Loucy (cell line): Measurements from ENCODE around the gene SH2B2.

Source experiments
- H2AFZ ChIP-seq: fragments of 200-600 bp; sonication (generic); 2 replicates; pipeline ENCODE4 v1.6.0; 2016; ENCODE audit warnings: antibody characterized with exemption, mild to moderate bottlenecking, low read length, moderate library complexity
- H3F3A ChIP-seq: fragments of 200-600 bp; 2 replicates; pipeline ENCODE4 v1.6.0; 2016; ENCODE audit warnings: antibody characterized with exemption, low read depth, mild to moderate bottlenecking
- H3K27me3 ChIP-seq: fragments of 200-600 bp; sonication (generic); 2 replicates; pipeline ENCODE4 v1.6.1; 2014; ENCODE audit warnings: low read length, mild to moderate bottlenecking; ENCODE audit not compliant: insufficient read depth, poor library complexity, severe bottlenecking
- H3K36me3 ChIP-seq: fragments of 200-600 bp; sonication (generic); 2 replicates; pipeline ENCODE4 v1.6.1; 2016; ENCODE audit warnings: low read length; ENCODE audit not compliant: insufficient read depth
- H3K4me1 ChIP-seq: fragments of 200-600 bp; sonication (generic); 2 replicates; pipeline ENCODE4 v1.5.1; 2014; ENCODE audit warnings: low read length, mild to moderate bottlenecking; ENCODE audit not compliant: insufficient read depth, poor library complexity, severe bottlenecking
- H3K4me2 ChIP-seq: fragments of 200-600 bp; sonication (generic); 2 replicates; pipeline ENCODE4 v1.6.0; 2014; ENCODE audit warnings: antibody characterized with exemption, low read length, low read depth, mild to moderate bottlenecking; ENCODE audit not compliant: poor library complexity, severe bottlenecking
- H3K4me3 ChIP-seq: fragments of 200-600 bp; sonication (generic); 2 replicates; pipeline ENCODE4 v1.5.1; 2014; ENCODE audit warnings: low read length, mild to moderate bottlenecking, mixed read lengths; ENCODE audit not compliant: poor library complexity, severe bottlenecking
- H3K79me2 ChIP-seq: fragments of 200-600 bp; sonication (generic); 2 replicates; pipeline ENCODE4 v1.6.1; 2014; ENCODE audit warnings: low read length; ENCODE audit not compliant: insufficient read depth
- H3K9ac ChIP-seq: fragments of 200-600 bp; sonication (generic); 2 replicates; pipeline ENCODE4 v1.6.0; 2014; ENCODE audit warnings: mild to moderate bottlenecking, low read depth, low read length, moderate library complexity; ENCODE audit not compliant: poor library complexity, severe bottlenecking
- H3K9me2 ChIP-seq: fragments of 200-600 bp; sonication (generic); replicated peaks from 2 replicates; pipeline ENCODE4 v1.6.1; 2016; ENCODE audit warnings: low read depth, low read length, mixed read lengths
- H3K9me3 ChIP-seq: fragments of 200-600 bp; sonication (generic); 2 replicates; pipeline ENCODE4 v1.6.1; 2014; ENCODE audit warnings: mild to moderate bottlenecking, antibody characterized with exemption, low read length, low read depth; ENCODE audit not compliant: insufficient read depth
- H4K20me1 ChIP-seq: fragments of 200-600 bp; sonication (generic); 2 replicates; pipeline ENCODE4 v1.6.0; 2014; ENCODE audit warnings: antibody characterized with exemption, low read length, mild to moderate bottlenecking; ENCODE audit not compliant: insufficient read depth, poor library complexity, severe bottlenecking
- EZH2phosphoT487 ChIP-seq: fragments of 200-600 bp; IDR thresholded peaks from 2 replicates; pipeline ENCODE4 v1.6.1; 2018; ENCODE audit warnings: antibody characterized with exemption, mild to moderate bottlenecking, moderate library complexity, borderline replicate concordance
- TF ChIP-seq, protein P1 (sequence below): fragments of 200-600 bp; sonication (generic); conservative IDR thresholded peaks from 2 replicates; pipeline ENCODE4 v1.5.1; 2014; ENCODE audit warnings: mild to moderate bottlenecking, antibody characterized with exemption, low read length

Gene SH2B2

DNA sequence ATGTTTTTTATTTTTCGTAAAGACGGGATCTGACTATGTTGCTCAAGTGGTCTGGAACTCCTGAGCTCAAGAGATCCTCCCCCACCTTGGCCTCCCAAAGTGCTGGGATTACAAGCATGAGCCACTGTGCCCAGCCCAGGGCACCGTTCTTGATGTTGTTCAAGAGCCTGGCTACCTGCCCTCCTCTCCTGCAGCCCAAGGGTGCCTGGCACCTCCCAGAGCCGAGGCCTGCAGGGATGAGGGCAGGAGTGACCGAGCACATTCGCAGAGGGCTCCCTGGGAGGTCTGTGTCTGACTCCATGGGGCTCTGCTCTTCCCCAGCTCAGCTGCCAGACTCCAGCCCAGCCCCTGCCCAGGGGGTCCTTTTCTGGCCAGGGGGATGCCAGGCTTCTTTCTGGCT, 15.4 kb downstream of the SH2B2 start:
- H4K20me1 ChIP-seq, result no peaks in the 10 kb centered on the region
- no peaks in the 10 kb centered on the region for H3K9me2 ChIP-seq
- TF ChIP-seq, protein P1, sequence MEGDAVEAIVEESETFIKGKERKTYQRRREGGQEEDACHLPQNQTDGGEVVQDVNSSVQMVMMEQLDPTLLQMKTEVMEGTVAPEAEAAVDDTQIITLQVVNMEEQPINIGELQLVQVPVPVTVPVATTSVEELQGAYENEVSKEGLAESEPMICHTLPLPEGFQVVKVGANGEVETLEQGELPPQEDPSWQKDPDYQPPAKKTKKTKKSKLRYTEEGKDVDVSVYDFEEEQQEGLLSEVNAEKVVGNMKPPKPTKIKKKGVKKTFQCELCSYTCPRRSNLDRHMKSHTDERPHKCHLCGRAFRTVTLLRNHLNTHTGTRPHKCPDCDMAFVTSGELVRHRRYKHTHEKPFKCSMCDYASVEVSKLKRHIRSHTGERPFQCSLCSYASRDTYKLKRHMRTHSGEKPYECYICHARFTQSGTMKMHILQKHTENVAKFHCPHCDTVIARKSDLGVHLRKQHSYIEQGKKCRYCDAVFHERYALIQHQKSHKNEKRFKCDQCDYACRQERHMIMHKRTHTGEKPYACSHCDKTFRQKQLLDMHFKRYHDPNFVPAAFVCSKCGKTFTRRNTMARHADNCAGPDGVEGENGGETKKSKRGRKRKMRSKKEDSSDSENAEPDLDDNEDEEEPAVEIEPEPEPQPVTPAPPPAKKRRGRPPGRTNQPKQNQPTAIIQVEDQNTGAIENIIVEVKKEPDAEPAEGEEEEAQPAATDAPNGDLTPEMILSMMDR, result no peak
- no peak for TF ChIP-seq EZH2phosphoT487
- H2AFZ ChIP-seq, result no peak overlapping the region
- H3K4me3 ChIP-seq, result no peak overlapping the region
- H3F3A ChIP-seq, result no peaks in the 10 kb centered on the region
- no peaks in the 10 kb centered on the region for H3K9me3 ChIP-seq
- H3K27me3 ChIP-seq, result no peaks in the 10 kb centered on the region
- H3K36me3 ChIP-seq, result no peaks in the 10 kb centered on the region
- H3K4me2 ChIP-seq, result no peak overlapping the region
- no peaks in the 10 kb centered on the region for H3K79me2 ChIP-seq
- no peak overlapping the region for H3K9ac ChIP-seq
- H3K4me1 ChIP-seq, result peaks cover 14% of the 10 kb centered on the region

DNA sequence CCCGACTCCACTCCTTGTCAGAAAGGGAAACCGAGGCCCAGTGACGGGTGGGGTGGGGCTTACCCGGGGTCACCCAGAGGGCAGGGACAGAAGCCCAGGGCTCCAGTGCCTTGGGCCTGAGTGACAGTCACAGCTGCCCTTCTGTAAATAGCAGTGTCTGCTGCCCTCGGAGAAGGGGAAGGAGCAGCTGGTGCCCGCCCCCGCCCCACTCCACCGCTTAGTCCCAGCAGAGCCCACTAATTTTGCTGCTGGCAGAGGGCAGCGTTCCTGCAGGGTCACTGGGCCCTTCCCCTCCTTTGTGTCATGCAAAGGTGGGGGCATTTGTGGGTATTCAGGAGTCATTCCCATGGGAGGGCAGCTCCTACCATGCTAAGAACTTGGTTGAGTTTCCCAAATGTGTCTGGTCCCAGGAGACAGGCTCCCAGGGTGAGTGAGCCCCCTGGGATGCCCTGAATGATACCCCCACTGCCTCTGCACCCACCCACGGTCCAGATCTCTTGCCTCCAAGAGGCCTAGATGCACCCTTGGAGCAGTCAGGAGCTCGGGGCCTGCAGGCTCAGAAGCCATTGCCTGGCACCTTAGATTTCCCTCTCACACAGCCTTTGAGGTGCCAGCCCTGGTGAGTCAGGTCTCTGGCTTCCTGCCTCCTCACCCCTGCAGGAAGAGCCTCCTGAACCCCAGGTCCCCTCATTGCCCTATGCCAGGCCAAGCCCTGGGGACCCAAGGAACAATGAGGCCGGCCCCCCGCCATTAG, 17.2 kb downstream of the SH2B2 start:
- no peaks in the 10 kb centered on the region for H3K36me3 ChIP-seq
- H3K9me2 ChIP-seq, result no peaks in the 10 kb centered on the region
- peak overlapping the region; percentile 41 for H3K9ac ChIP-seq
- peaks cover 23% of the 10 kb centered on the region for H3K4me1 ChIP-seq
- peak overlapping the region; percentile 61; the same call in 1 of the 2 replicates for H2AFZ ChIP-seq
- H3K4me3 ChIP-seq, result no peak overlapping the region
- H3K27me3 ChIP-seq, result no peaks in the 10 kb centered on the region
- H3K4me2 ChIP-seq, result no peak overlapping the region
- H3K9me3 ChIP-seq, result no peaks in the 10 kb centered on the region
- TF ChIP-seq EZH2phosphoT487, result no peak
- H3F3A ChIP-seq, result no peaks in the 10 kb centered on the region
- H4K20me1 ChIP-seq, result no peaks in the 10 kb centered on the region
- no peaks in the 10 kb centered on the region for H3K79me2 ChIP-seq

DNA sequence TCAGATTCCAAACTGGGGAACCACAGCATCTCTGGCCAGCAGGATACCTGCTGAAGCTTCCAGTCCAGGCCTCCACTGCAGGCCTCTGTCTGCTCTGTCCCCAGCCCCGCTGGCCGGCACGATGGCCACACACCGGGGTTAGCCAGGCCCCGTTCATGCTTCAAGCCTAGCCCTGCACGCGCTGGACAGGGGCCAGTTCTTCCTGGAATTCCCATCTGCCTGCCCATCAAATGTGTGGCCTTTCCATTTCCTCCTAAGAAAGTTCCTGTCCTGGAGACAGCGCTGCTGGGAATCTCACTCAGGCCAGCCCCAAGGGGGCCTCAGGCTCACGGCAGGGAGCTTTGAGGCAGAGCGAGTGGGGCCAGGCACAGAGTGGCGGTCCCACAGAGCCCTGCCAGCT, 18.0 kb downstream of the SH2B2 start:
- H3K9me3 ChIP-seq, result no peaks in the 10 kb centered on the region
- H3K9me2 ChIP-seq, result no peaks in the 10 kb centered on the region
- no peaks in the 10 kb centered on the region for H3K27me3 ChIP-seq
- H3K4me1 ChIP-seq, result peaks cover 23% of the 10 kb centered on the region
- no peak overlapping the region for H3K9ac ChIP-seq
- no peak overlapping the region for H2AFZ ChIP-seq
- no peaks in the 10 kb centered on the region for H3F3A ChIP-seq
- H3K4me2 ChIP-seq, result no peak overlapping the region
- no peak for TF ChIP-seq EZH2phosphoT487
- TF ChIP-seq, protein P1, result no peak
- H4K20me1 ChIP-seq, result no peaks in the 10 kb centered on the region
- H3K4me3 ChIP-seq, result no peak overlapping the region
- H3K79me2 ChIP-seq, result no peaks in the 10 kb centered on the region
- H3K36me3 ChIP-seq, result no peaks in the 10 kb centered on the region
